Measurements from ENCODE around the gene RFX4. TPM values are rescaled to one million over a fixed set of nuclear protein-coding genes. Genes with fewer than 3 reads are reported as not detected.

The RFX4 gene
- total and polyA plus RNA-seq, 2 of the 13 experiments (the other 11 are each of a cell fraction or from before 2014, with no cell fraction given) = not detected

- TF ChIP-seq ZBTB4 (CRISPR knock-in tag; IDR thresholded peaks at IDR 0.05; ENCODE audit: borderline replicate concordance) (no peak), IRF9 (CRISPR knock-in tag; IDR thresholded peaks at IDR 0.05; ENCODE audit: borderline replicate concordance) (0 out of 2 replicates have a peak, but pooled peaks have one; percentile 47), ZNF264 (CRISPR knock-in tag; IDR thresholded peaks at IDR 0.05) (no peak), ZNF577 (CRISPR knock-in tag; IDR thresholded peaks at IDR 0.05; ENCODE audit: borderline replicate concordance, low read depth) (no peak), SNRNP70 (IDR thresholded peaks at IDR 0.05; ENCODE audit: low read depth, low read length) (no peak), MAFF (IDR thresholded peaks at IDR 0.05; ENCODE audit: low read depth, low read length) (0 out of 2 replicates have a peak, but pooled peaks have one; percentile 1), JARID2 (CRISPR knock-in tag; IDR thresholded peaks at IDR 0.05; ENCODE audit: insufficient replicate concordance) (no peak), SUZ12 (IDR thresholded peaks at IDR 0.05; ENCODE audit: low read depth, low read length) (peak; percentile 97), ZNF691 (CRISPR knock-in tag; IDR thresholded peaks at IDR 0.05; ENCODE audit: borderline replicate concordance, low read depth) (no peak), FOXO1 (CRISPR knock-in tag; IDR thresholded peaks at IDR 0.05) (0 out of 2 replicates have a peak, but pooled peaks have one; percentile 20), NFYC (CRISPR knock-in tag; IDR thresholded peaks at IDR 0.05) (peak; percentile 55), KLF15 (CRISPR knock-in tag; IDR thresholded peaks at IDR 0.05; ENCODE audit: borderline replicate concordance) (no peak), THYN1 (CRISPR knock-in tag; IDR thresholded peaks at IDR 0.05; ENCODE audit: borderline replicate concordance, low read depth) (no peak), ZNF256 (CRISPR knock-in tag; conservative IDR thresholded peaks at IDR 0.05) (peak; percentile 3; the same call in 1 of the 2 replicates), SOX6 (IDR thresholded peaks at IDR 0.05) (no peak), SOX6 (CRISPR knock-in tag; IDR thresholded peaks at IDR 0.05) (peak; percentile 64; the same call in 1 of the 2 replicates), NR1H2 (CRISPR knock-in tag; IDR thresholded peaks at IDR 0.05; ENCODE audit: borderline replicate concordance, low read depth) (0 out of 2 replicates have a peak, but pooled peaks have one; percentile 38), ZSCAN25 (CRISPR knock-in tag; IDR thresholded peaks at IDR 0.05) (peak; percentile 77; the same call in 1 of the 2 replicates), RBAK (CRISPR knock-in tag; IDR thresholded peaks at IDR 0.05) (no peak), ZNF446 (CRISPR knock-in tag; IDR thresholded peaks at IDR 0.05) (peak; percentile 28; the same call in 1 of the 2 replicates), YY1 (IDR thresholded peaks at IDR 0.05; ENCODE audit: insufficient read depth, insufficient replicate concordance, low read depth, low read length) (peak; percentile 81), ZKSCAN5 (CRISPR knock-in tag; IDR thresholded peaks at IDR 0.05) (no peak), IRF2 (CRISPR knock-in tag; IDR thresholded peaks at IDR 0.05) (peak; percentile 89), NFKBIZ (CRISPR knock-in tag; IDR thresholded peaks at IDR 0.05) (peak; percentile 29; the same call in 1 of the 2 replicates)
Measured at GRCh38 chr12:106774005-106774807, 191.4 kb downstream of the RFX4 start, which contains the start of gene RIC8B (continued).
